ENCODE results near the gene CCDC187. TPM values are rescaled to one million over a fixed set of nuclear protein-coding genes. Genes with fewer than 3 reads are reported as not detected.

Gene CCDC187
- polyA plus RNA-seq, 1 donor (not counting 4 experiments of a cell fraction or from before 2014, with no cell fraction given), result 0.03 TPM

DNA sequence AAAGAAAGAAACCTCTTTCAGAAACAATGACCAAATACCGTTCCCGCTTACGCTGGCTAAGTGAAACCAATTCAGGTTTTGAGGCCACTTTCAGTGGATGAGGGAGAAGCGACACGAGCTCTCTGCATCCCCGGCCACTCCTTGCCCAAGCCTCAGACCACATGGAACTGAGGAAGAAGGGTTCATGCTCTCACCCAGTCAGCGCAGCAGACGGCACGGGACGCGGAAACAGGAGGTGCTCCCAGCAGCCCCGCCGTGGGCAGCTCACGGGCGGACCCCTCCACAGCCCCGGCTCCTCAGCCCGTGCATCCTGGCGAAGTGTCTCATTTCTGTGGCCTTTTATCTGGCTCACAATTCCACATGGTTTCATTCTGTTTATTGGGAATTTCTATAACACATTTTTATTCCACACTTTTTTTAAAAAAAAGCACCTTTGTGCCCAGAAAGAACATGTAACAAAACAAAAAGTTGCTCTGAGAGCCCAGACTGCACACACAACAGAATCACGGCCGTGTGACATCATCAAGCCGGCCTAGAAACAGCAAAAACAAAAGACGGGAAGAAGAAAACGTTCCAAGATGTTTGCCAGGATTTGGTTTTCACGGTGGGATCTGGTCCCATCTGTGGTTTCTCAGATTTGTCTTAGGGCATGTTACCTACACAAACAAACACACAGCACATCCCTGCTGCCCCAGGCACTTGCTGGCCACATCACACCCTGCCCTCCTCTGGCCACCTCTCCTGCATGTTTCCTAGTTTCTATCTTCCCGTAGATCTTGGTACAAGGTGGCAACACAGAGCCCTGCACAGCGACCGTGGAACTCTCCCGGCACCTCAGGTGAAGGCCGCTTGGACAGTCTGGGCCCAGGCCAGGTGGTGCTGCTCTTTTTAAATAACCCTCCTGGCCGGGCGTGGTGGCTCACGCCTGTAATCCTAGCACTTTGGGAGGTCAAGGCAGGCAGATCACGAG is 74.5 kb downstream of the CCDC187 start:
- FAIRE-seq, result no peak
- dilution Hi-C loops (cut with MboI; ENCODE audit: extremely low pct_ligation_motif_present, low sequenced_read_pairs), result no loop called here
- no peak overlapping the region for H3K4me2 ChIP-seq (ENCODE audit: control insufficient read depth, extremely low read depth, insufficient read depth, low read depth, low read length)
- H3K4me3 ChIP-seq (ENCODE audit: control insufficient read depth in 2 of 3, extremely low read depth in 1 of 3, insufficient read depth in 2 of 3, low read depth in 1 of 3, low read length in 3 of 3), result no peak overlapping the region
- peaks cover 8% of the 10 kb centered on the region for H3K9me1 ChIP-seq (ENCODE audit: control insufficient read depth, extremely low read depth, insufficient read depth, low read length)
- H3K4me1 ChIP-seq (ENCODE audit: control insufficient read depth, extremely low read depth, insufficient read depth, low read length), result peaks cover 32% of the 10 kb centered on the region
- H2AFZ ChIP-seq (ENCODE audit: control insufficient read depth, low read length), result no peak overlapping the region
- no peak for DNase-seq (ENCODE audit: low read depth, low spot score)
- H4K20me1 ChIP-seq (ENCODE audit: control insufficient read depth, extremely low read depth, insufficient read depth, low read length), result peaks cover 26% of the 10 kb centered on the region
- H3K9ac ChIP-seq (ENCODE audit: control insufficient read depth, extremely low read depth, insufficient read depth, low read length), result no peak overlapping the region
- H3K27ac ChIP-seq (ENCODE audit: control insufficient read depth, insufficient read depth, low read length), result no peak overlapping the region
- no peaks in the 10 kb centered on the region for H3K9me3 ChIP-seq (ENCODE audit: control insufficient read depth, low read depth, low read length)
- H3K36me3 ChIP-seq (ENCODE audit: control insufficient read depth in 2 of 2, extremely low read depth in 1 of 2, insufficient read depth in 2 of 2, low read length in 2 of 2), result peaks cover 3 to 6% of the 10 kb centered on the region in 2 experiments
- TF ChIP-seq, protein P1, sequence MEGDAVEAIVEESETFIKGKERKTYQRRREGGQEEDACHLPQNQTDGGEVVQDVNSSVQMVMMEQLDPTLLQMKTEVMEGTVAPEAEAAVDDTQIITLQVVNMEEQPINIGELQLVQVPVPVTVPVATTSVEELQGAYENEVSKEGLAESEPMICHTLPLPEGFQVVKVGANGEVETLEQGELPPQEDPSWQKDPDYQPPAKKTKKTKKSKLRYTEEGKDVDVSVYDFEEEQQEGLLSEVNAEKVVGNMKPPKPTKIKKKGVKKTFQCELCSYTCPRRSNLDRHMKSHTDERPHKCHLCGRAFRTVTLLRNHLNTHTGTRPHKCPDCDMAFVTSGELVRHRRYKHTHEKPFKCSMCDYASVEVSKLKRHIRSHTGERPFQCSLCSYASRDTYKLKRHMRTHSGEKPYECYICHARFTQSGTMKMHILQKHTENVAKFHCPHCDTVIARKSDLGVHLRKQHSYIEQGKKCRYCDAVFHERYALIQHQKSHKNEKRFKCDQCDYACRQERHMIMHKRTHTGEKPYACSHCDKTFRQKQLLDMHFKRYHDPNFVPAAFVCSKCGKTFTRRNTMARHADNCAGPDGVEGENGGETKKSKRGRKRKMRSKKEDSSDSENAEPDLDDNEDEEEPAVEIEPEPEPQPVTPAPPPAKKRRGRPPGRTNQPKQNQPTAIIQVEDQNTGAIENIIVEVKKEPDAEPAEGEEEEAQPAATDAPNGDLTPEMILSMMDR (optimal IDR thresholded peaks at IDR 0.05 in 1 of 3, IDR thresholded peaks at IDR 0.05 in 1 of 3, conservative IDR thresholded peaks at IDR 0.05 in 1 of 3; ENCODE audit: extremely low read depth in 1 of 3, insufficient read depth in 2 of 3, low read length in 3 of 3), result no peak
- no peak for TF ChIP-seq EZH2 (IDR thresholded peaks at IDR 0.05; ENCODE audit: low read length)
- H3K27me3 ChIP-seq (ENCODE audit: control insufficient read depth, extremely low read depth, insufficient read depth, low read length), result no peaks in the 10 kb centered on the region
- peaks cover 3% of the 10 kb centered on the region for H3K79me2 ChIP-seq (ENCODE audit: control insufficient read depth, insufficient read depth, low read length)

DNA sequence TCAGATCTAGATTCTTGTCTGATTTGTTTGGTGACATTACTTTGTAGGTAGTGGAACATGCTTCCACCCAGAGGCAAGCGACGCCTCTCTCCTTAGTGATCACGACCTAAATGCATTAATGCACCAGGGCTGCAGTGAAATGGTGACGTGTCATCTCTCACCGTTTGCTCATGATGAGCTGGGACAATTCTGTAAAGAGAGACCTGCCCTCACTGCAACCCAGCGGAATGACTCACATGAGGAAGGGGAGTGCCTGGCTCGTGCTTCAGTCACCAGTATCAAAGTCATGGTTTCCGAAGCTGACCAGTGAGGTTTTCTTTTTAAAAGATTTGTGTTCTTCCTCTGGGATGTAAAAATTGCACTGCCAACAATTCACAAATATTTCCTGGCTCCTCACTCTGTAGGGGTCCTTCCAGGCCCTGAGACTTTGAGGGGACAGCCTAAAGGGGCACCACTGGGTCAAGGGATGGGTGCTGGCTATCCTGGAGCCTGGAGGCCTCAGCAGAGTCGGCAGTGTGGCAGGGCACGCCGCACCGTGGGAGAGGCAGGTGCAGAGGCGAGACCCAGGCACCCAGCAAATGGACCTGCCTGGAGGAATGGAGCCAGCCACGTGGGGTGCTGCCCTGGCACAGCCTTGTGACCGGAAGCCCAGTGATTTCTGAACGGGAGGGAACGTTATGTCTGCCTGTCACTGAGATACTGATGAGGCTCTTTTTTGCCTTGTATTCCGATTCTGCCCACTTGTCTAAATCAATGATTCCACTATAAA is 75.6 kb downstream of the CCDC187 start:
- Histone ChIP-seq H3K27me3 (ENCODE audit: control insufficient read depth, extremely low read depth, insufficient read depth, low read length) (no peaks in the 10 kb centered on the region), H4K20me1 (ENCODE audit: control insufficient read depth, extremely low read depth, insufficient read depth, low read length) (peaks cover 21% of the 10 kb centered on the region), H2AFZ (ENCODE audit: control insufficient read depth, low read length) (no peak overlapping the region), H3K27ac (ENCODE audit: control insufficient read depth, insufficient read depth, low read length) (peak overlapping the region; percentile 72), H3K4me1 (ENCODE audit: control insufficient read depth, extremely low read depth, insufficient read depth, low read length) (peaks cover 32% of the 10 kb centered on the region), H3K4me2 (ENCODE audit: control insufficient read depth, extremely low read depth, insufficient read depth, low read depth, low read length) (peak overlapping the region; percentile 84), H3K9ac (ENCODE audit: control insufficient read depth, extremely low read depth, insufficient read depth, low read length) (peak overlapping the region; percentile 66), H3K9me3 (ENCODE audit: control insufficient read depth, low read depth, low read length) (no peaks in the 10 kb centered on the region), H3K36me3 (ENCODE audit: control insufficient read depth in 2 of 2, extremely low read depth in 1 of 2, insufficient read depth in 2 of 2, low read length in 2 of 2) (peaks cover 2 to 6% of the 10 kb centered on the region in 2 experiments), H3K4me3 (ENCODE audit: control insufficient read depth in 2 of 3, extremely low read depth in 1 of 3, insufficient read depth in 2 of 3, low read depth in 1 of 3, low read length in 3 of 3) (peak overlapping the region in 2 of 3 experiments; percentile 30 to 31), H3K79me2 (ENCODE audit: control insufficient read depth, insufficient read depth, low read length) (peaks cover 3% of the 10 kb centered on the region), H3K9me1 (ENCODE audit: control insufficient read depth, extremely low read depth, insufficient read depth, low read length) (peaks cover 5% of the 10 kb centered on the region)
- dilution Hi-C loops (cut with MboI; ENCODE audit: extremely low pct_ligation_motif_present, low sequenced_read_pairs), result no loop called here
- DNase-seq (ENCODE audit: low read depth, low spot score) (peak; percentile 64), FAIRE-seq (peak; percentile 89)
- TF ChIP-seq, protein P1 (optimal IDR thresholded peaks at IDR 0.05 in 1 of 3, IDR thresholded peaks at IDR 0.05 in 1 of 3, conservative IDR thresholded peaks at IDR 0.05 in 1 of 3; ENCODE audit: extremely low read depth in 1 of 3, insufficient read depth in 2 of 3, low read length in 3 of 3), result no peak
- TF ChIP-seq EZH2 (IDR thresholded peaks at IDR 0.05; ENCODE audit: low read length), result no peak
